Caco-2 (cell line): ENCODE data around the gene DARS1. TPM values are rescaled to one million over a fixed set of nuclear protein-coding genes. Genes with fewer than 3 reads are reported as not detected.
A peak's percentile ranks its signal among the peaks of the same experiment; 100 is the strongest.

ENCODE experiments used
- BruUV-seq: library from RNA; stranded (reverse); fragments of 400-500 nt; replicated peaks from 2 replicates; lab custom pipeline; 2021; lab: Mats Ljungman, UMichigan
- CTCF ChIA-PET: fragments of 300-600 bp; sonication (Branson Sonifier 250); formaldehyde crosslinking; loops from one replicate; lab custom pipeline; 2022; ENCODE audit warnings: antibody characterized with exemption; lab: Charles Lee
- POLR2A ChIA-PET: fragments of 300-600 bp; sonication (Branson Sonifier 250); formaldehyde crosslinking; loops from one replicate; lab custom pipeline; 2022; ENCODE audit warnings: antibody characterized with exemption; lab: Charles Lee
- DNase-seq, 2 experiments: peaks; one replicate each; pipeline versions ENCODE4 v3.0.0 to v3.0.0-alpha.2; 2020 to 2022
- H3K27me3 ChIP-seq: replicated peaks from 2 replicates; pipeline ENCODE4 v1.6.0; 2011; ENCODE audit warnings: low read length; ENCODE audit not compliant: control insufficient read depth, insufficient read depth
- H3K36me3 ChIP-seq: 2 replicates; pipeline ENCODE4 v1.5.1; 2011; ENCODE audit warnings: low read length; ENCODE audit not compliant: control insufficient read depth, insufficient read depth
- H3K4me1 ChIP-seq: fragments of 250-450 bp; sonication (Bioruptor Pico); 2 replicates; pipeline ENCODE4 v1.5.1; 2020; ENCODE audit warnings: mild to moderate bottlenecking
- H3K4me3 ChIP-seq: 2 replicates; pipeline ENCODE4 v1.5.1; 2011; ENCODE audit warnings: low read depth, mild to moderate bottlenecking, control low read depth, low read length
- H3K9me3 ChIP-seq: fragments of 250-450 bp; sonication (Bioruptor Pico); 2 replicates; pipeline ENCODE4 v1.5.1; 2020; ENCODE audit warnings: mild to moderate bottlenecking, moderate library complexity
- H3K27ac Mint-ChIP-seq: one replicate; pipeline ENCODE4 v1.8.0; 2022; ENCODE audit warnings: mixed read lengths; ENCODE audit not compliant: unreplicated experiment
- H3K27me3 Mint-ChIP-seq: one replicate; pipeline ENCODE4 v1.8.0; 2022; ENCODE audit warnings: mixed read lengths; ENCODE audit not compliant: insufficient read depth, unreplicated experiment
- H3K36me3 Mint-ChIP-seq: one replicate; pipeline ENCODE4 v1.8.0; 2022; ENCODE audit warnings: mild to moderate bottlenecking, mixed read lengths; ENCODE audit not compliant: insufficient read depth, unreplicated experiment
- H3K4me1 Mint-ChIP-seq: one replicate; pipeline ENCODE4 v1.8.0; 2022; ENCODE audit warnings: low read depth, mixed read lengths; ENCODE audit not compliant: unreplicated experiment
- H3K4me3 Mint-ChIP-seq: one replicate; pipeline ENCODE4 v1.8.0; 2022; ENCODE audit warnings: mild to moderate bottlenecking, moderate library complexity, mixed read lengths; ENCODE audit not compliant: unreplicated experiment
- H3K9me3 Mint-ChIP-seq: one replicate; pipeline ENCODE4 v1.8.0; 2022; ENCODE audit warnings: mixed read lengths; ENCODE audit not compliant: unreplicated experiment
- intact Hi-C: fragments of 100-400 bp; cut with micrococcal nuclease; formaldehyde crosslinking; loops from one replicate; pipeline ENCODE4 v1.10.0; 2022; ENCODE audit not compliant: unreplicated experiment
- total RNA-seq: library from RNA; stranded (reverse); gene quantifications from 2 replicates; pipeline ENCODE4 v1.2.3, GENCODE V29; 2022
- TF ChIP-seq, protein P1 (sequence below), 2 experiments: fragments of 200-600 bp in 1 of 2; IDR thresholded peaks; 1 replicate in 1 of 2; 2 replicates in 1 of 2; pipeline versions ENCODE4 v1.5.1 to v1.8.0; 2011 to 2022; ENCODE audit warnings: antibody characterized with exemption in 1 of 2, control low read depth in 1 of 2, inconsistent platforms in 1 of 2, low read depth in 1 of 2, low read length in 1 of 2, mild to moderate bottlenecking in 1 of 2, moderate library complexity in 1 of 2; ENCODE audit not compliant: insufficient read depth in 1 of 2, severe bottlenecking in 1 of 2, unreplicated experiment in 1 of 2

DARS1 gene
- total RNA-seq, 1 experiment from 2014 or later: 90.9 TPM

DNA sequence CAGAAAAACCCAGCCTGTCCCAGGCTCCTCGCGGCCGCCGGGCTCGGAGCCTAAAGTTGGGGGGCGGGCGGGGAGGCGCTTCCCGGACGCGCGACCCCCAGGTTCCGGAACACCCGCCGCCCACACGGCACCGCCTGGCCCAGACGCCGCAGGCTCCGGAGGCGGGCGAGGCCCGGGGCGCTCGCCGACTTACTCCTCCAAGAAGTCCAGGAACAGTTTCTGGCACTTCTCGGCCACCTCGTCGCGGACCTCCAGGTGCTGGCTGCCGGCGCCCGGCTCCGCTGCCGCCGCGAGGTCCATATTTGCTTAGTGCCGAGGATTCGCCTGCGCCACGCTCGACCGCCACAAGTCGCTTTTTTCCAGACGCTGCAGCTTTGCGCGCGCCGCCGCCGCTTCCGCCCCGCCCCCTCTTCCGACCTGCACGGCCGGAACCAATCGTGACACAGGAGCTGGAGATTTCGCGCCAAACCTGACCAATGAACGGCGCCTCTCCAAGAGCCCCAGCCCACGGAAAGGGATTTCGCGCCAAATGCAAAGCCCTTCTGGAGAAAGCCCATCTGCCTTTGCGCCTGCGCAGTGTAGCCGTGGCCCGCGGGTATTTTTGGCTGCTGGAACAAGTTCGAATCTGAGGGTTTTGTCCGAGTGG, 109.2 kb downstream of the DARS1 start, which contains the start of gene MCM6:
TSS of gene MCM6 (minus strand) at position 378 of the 646 bp plus-strand sequence. CDS start at position 300, 78 bp downstream.
- Mint-ChIP-seq H3K4me1 (peaks cover 21% of the 10 kb centered on the region), H3K27ac (peak within 1 kb of the TSS; percentile 81), H3K27me3 (no peaks in the 10 kb centered on the region), H3K9me3 (no peaks in the 10 kb centered on the region), H3K4me3 (peak within 1 kb of the TSS; percentile 81), H3K36me3 (peaks cover 37% of the 10 kb centered on the region)
- peaks cover under 1% of the 10 kb centered on the region; the same call in 1 of the 2 replicates for H3K36me3 ChIP-seq
- ChIA-PET CTCF (interaction anchor here (1.0 to 1.5 kb wide), 2 partner anchors 38 to 508 kb away, joined by 3 to 5 read pairs; no protein-coding TSS in a partner anchor), POLR2A (interaction anchor here (0.6 to 1.3 kb wide), 10 partner anchors 11 to 1344 kb away, joined by 3 to 9 read pairs (median 6); partner anchors contain the start of gene DARS1)
- TF ChIP-seq, protein P1, sequence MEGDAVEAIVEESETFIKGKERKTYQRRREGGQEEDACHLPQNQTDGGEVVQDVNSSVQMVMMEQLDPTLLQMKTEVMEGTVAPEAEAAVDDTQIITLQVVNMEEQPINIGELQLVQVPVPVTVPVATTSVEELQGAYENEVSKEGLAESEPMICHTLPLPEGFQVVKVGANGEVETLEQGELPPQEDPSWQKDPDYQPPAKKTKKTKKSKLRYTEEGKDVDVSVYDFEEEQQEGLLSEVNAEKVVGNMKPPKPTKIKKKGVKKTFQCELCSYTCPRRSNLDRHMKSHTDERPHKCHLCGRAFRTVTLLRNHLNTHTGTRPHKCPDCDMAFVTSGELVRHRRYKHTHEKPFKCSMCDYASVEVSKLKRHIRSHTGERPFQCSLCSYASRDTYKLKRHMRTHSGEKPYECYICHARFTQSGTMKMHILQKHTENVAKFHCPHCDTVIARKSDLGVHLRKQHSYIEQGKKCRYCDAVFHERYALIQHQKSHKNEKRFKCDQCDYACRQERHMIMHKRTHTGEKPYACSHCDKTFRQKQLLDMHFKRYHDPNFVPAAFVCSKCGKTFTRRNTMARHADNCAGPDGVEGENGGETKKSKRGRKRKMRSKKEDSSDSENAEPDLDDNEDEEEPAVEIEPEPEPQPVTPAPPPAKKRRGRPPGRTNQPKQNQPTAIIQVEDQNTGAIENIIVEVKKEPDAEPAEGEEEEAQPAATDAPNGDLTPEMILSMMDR (IDR thresholded peaks at IDR 0.05; ENCODE audit: insufficient read depth in 1 of 2, low read depth in 1 of 2, low read length in 1 of 2, severe bottlenecking in 1 of 2, unreplicated experiment in 1 of 2): peak in 1 of 2 experiments; percentile 18
- DNase-seq: peak; percentile 99 to 100
- no peaks in the 10 kb centered on the region for H3K27me3 ChIP-seq
- BruUV-seq: no TSS peak
- H3K9me3 ChIP-seq: no peaks in the 10 kb centered on the region
- peaks cover 23% of the 10 kb centered on the region for H3K4me1 ChIP-seq
- intact Hi-C loops: loop anchor here (1.0 kb wide), 1 partner anchor 25 kb away; no protein-coding TSS in a partner anchor
- peak within 1 kb of the TSS; percentile 93 for H3K4me3 ChIP-seq

DNA sequence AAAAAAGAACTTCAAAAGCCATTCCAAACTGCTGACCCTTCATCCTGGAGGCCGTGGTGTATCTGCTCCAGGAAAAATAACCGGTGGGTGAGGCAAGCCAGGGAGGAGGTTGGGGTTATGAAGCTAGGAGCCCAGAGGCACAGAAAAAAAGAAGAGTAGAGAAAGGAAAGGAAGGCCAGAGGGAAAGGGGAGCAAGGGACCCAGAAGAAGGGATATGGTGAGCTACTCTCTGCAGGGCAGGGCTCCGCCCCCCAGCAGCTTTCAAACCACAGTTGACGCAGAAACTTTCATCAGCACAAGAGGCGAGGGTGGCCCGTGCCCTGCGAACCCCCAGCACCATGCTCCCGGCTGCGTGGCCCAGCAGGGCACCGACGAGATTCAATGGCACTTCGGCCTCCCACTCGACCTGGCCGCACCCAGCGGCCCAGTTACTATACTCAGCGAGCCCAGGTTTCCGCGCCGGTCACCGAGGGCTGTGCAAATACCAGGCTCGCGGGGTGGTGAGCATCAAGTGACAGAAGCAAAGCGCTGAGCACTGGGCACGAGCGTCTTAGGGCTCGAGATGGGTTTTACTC, 109.8 kb downstream of the DARS1 start:
- no peaks in the 10 kb centered on the region for H3K27me3 ChIP-seq
- Mint-ChIP-seq H3K27ac (peak overlapping the region; percentile 81), H3K27me3 (no peaks in the 10 kb centered on the region), H3K4me1 (peaks cover 21% of the 10 kb centered on the region), H3K9me3 (no peaks in the 10 kb centered on the region), H3K4me3 (peak overlapping the region; percentile 81), H3K36me3 (peaks cover 39% of the 10 kb centered on the region)
- H3K36me3 ChIP-seq: peaks cover 2% of the 10 kb centered on the region; the same call in 1 of the 2 replicates
- TF ChIP-seq, protein P1 (IDR thresholded peaks at IDR 0.05; ENCODE audit: insufficient read depth in 1 of 2, low read depth in 1 of 2, low read length in 1 of 2, severe bottlenecking in 1 of 2, unreplicated experiment in 1 of 2): no peak
- CTCF ChIA-PET: interaction anchor here (1.0 to 1.5 kb wide), 2 partner anchors 38 to 509 kb away, joined by 3 to 5 read pairs; no protein-coding TSS in a partner anchor
- peaks cover 23% of the 10 kb centered on the region for H3K4me1 ChIP-seq
- intact Hi-C loops: loop anchor here (1.0 kb wide), 1 partner anchor 24 kb away; no protein-coding TSS in a partner anchor
- no peaks in the 10 kb centered on the region for H3K9me3 ChIP-seq
- no TSS peak for BruUV-seq
- peak overlapping the region; percentile 93 for H3K4me3 ChIP-seq
- POLR2A ChIA-PET: interaction anchor here (0.7 to 1.3 kb wide), 5 partner anchors 16 to 134 kb away, joined by 3 to 9 read pairs (median 6); partner anchors contain the start of gene DARS1
- DNase-seq: peak; percentile 61 to 64

DNA sequence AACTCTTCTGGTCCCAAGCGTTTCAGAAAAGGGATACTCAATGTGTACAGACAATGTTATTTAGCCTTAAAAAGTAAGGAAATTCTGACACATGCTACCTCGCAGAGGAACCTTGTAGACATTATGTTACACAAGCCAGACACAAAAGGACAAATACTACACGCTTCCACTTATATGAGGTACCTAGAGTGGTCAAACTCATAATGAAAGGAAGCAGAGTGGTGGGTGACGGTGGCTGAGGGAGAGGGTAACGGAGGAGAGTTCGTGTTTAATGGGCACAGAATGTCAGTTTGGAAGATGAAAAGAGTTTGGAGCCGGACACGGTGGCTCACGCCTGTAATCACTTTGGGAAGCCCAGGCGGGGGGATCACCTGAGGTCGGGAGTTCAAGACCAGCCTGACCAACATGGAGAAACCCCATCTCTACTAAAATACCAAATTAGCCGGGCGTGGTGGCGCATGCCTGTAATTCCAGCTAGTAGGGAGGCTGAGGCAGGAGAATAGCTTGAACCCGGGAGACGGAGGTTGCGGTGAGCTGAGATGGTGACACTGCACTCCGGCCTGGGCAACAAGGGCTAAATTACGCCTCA, 110.6 kb downstream of the DARS1 start:
- Mint-ChIP-seq H3K4me1 (peaks cover 21% of the 10 kb centered on the region), H3K4me3 (peak overlapping the region; percentile 81), H3K27ac (peak overlapping the region; percentile 81), H3K9me3 (no peaks in the 10 kb centered on the region), H3K36me3 (peaks cover 46% of the 10 kb centered on the region), H3K27me3 (no peaks in the 10 kb centered on the region)
- H3K36me3 ChIP-seq: peaks cover 2% of the 10 kb centered on the region; the same call in 1 of the 2 replicates
- ChIA-PET CTCF (interaction anchor here (1.5 kb wide), 1 partner anchor 509 kb away, joined by 3 read pairs; no protein-coding TSS in a partner anchor), POLR2A (interaction anchor here (0.7 kb wide), 1 partner anchor 23 kb away, joined by 5 read pairs; no protein-coding TSS in a partner anchor)
- intact Hi-C loops: no loop called here
- peak overlapping the region; percentile 93 for H3K4me3 ChIP-seq
- H3K4me1 ChIP-seq: peaks cover 23% of the 10 kb centered on the region
- no TSS peak for BruUV-seq
- H3K27me3 ChIP-seq: no peaks in the 10 kb centered on the region
- H3K9me3 ChIP-seq: no peaks in the 10 kb centered on the region
- DNase-seq: no peak
- TF ChIP-seq, protein P1 (IDR thresholded peaks at IDR 0.05; ENCODE audit: insufficient read depth in 1 of 2, low read depth in 1 of 2, low read length in 1 of 2, severe bottlenecking in 1 of 2, unreplicated experiment in 1 of 2): no peak
